ENCODE results near the gene EIPR1.
"Not testable (repeated sequence)": the region's sequence is repeated elsewhere in the genome, so short reads cannot be mapped to it uniquely, and the experiment has no call there.

EIPR1 gene

GRCh38 chr2:3189076-3189591 is 188.5 kb downstream of the EIPR1 start:
- Histone ChIP-seq H3K27me3 (ENCODE audit: control insufficient read depth, insufficient read depth, low read length) (no peaks in the 10 kb centered on the region), H3K9me3 (ENCODE audit: control insufficient read depth, low read length) (no peaks in the 10 kb centered on the region), H3K4me1 (ENCODE audit: control insufficient read depth, insufficient read depth, low read length) (no peaks in the 10 kb centered on the region), H3K9ac (ENCODE audit: low read length) (no peak overlapping the region), H3K4me3 (ENCODE audit: low read length) (no peak overlapping the region), H3K36me3 (ENCODE audit: control insufficient read depth, insufficient read depth, low read length) (no peaks in the 10 kb centered on the region)

GRCh38 chr2:3188405-3188946 is 189.1 kb downstream of the EIPR1 start:
- Histone ChIP-seq H3K4me3 (ENCODE audit: low read length) (no peak overlapping the region), H3K9ac (ENCODE audit: low read length) (no peak overlapping the region), H3K9me3 (ENCODE audit: control insufficient read depth, low read length) (no peaks in the 10 kb centered on the region), H3K27me3 (ENCODE audit: control insufficient read depth, insufficient read depth, low read length) (no peaks in the 10 kb centered on the region), H3K36me3 (ENCODE audit: control insufficient read depth, insufficient read depth, low read length) (no peaks in the 10 kb centered on the region), H3K4me1 (ENCODE audit: control insufficient read depth, insufficient read depth, low read length) (no peaks in the 10 kb centered on the region)

- Histone ChIP-seq H3K9ac (ENCODE audit: low read length) (no peak overlapping the region), H3K4me3 (ENCODE audit: low read length) (no peak overlapping the region), H3K4me1 (ENCODE audit: control insufficient read depth, insufficient read depth, low read length) (no peaks in the 10 kb centered on the region), H3K36me3 (ENCODE audit: control insufficient read depth, insufficient read depth, low read length) (no peaks in the 10 kb centered on the region), H3K9me3 (ENCODE audit: control insufficient read depth, low read length) (no peaks in the 10 kb centered on the region), H3K27me3 (ENCODE audit: control insufficient read depth, insufficient read depth, low read length) (no peaks in the 10 kb centered on the region)
Observed at GRCh38 chr2:3187467-3187866, 190.2 kb downstream of the EIPR1 start.

- no peaks in the 10 kb centered on the region for H3K27me3 ChIP-seq (ENCODE audit: control insufficient read depth, insufficient read depth, low read length)
- no peaks in the 10 kb centered on the region for H3K4me1 ChIP-seq (ENCODE audit: control insufficient read depth, insufficient read depth, low read length)
- H3K9ac ChIP-seq (ENCODE audit: low read length) = no peak overlapping the region
- H3K4me3 ChIP-seq (ENCODE audit: low read length) = no peak overlapping the region
- no peaks in the 10 kb centered on the region for H3K36me3 ChIP-seq (ENCODE audit: control insufficient read depth, insufficient read depth, low read length)
- no peaks in the 10 kb centered on the region for H3K9me3 ChIP-seq (ENCODE audit: control insufficient read depth, low read length)
Observed at GRCh38 chr2:3186766-3187165, 190.9 kb downstream of the EIPR1 start.

GRCh38 chr2:3185910-3186309 is 191.7 kb downstream of the EIPR1 start:
- Histone ChIP-seq H3K27me3 (ENCODE audit: control insufficient read depth, insufficient read depth, low read length) (no peaks in the 10 kb centered on the region), H3K9me3 (ENCODE audit: control insufficient read depth, low read length) (no peaks in the 10 kb centered on the region), H3K4me3 (ENCODE audit: low read length) (no peak overlapping the region), H3K9ac (ENCODE audit: low read length) (no peak overlapping the region), H3K4me1 (ENCODE audit: control insufficient read depth, insufficient read depth, low read length) (no peaks in the 10 kb centered on the region), H3K36me3 (ENCODE audit: control insufficient read depth, insufficient read depth, low read length) (no peaks in the 10 kb centered on the region)

- Histone ChIP-seq H3K27me3 (ENCODE audit: control insufficient read depth, insufficient read depth, low read length) (no peaks in the 10 kb centered on the region), H3K4me3 (ENCODE audit: low read length) (no peak overlapping the region), H3K9me3 (ENCODE audit: control insufficient read depth, low read length) (no peaks in the 10 kb centered on the region), H3K9ac (ENCODE audit: low read length) (no peak overlapping the region), H3K36me3 (ENCODE audit: control insufficient read depth, insufficient read depth, low read length) (no peaks in the 10 kb centered on the region), H3K4me1 (ENCODE audit: control insufficient read depth, insufficient read depth, low read length) (no peaks in the 10 kb centered on the region)
Observed at GRCh38 chr2:3185256-3185655, 192.4 kb downstream of the EIPR1 start.

- Histone ChIP-seq H3K27me3 (ENCODE audit: control insufficient read depth, insufficient read depth, low read length) (no peaks in the 10 kb centered on the region), H3K9me3 (ENCODE audit: control insufficient read depth, low read length) (no peaks in the 10 kb centered on the region), H3K9ac (ENCODE audit: low read length) (no peak overlapping the region), H3K36me3 (ENCODE audit: control insufficient read depth, insufficient read depth, low read length) (no peaks in the 10 kb centered on the region), H3K4me1 (ENCODE audit: control insufficient read depth, insufficient read depth, low read length) (no peaks in the 10 kb centered on the region), H3K4me3 (ENCODE audit: low read length) (no peak overlapping the region)
Observed at GRCh38 chr2:3184167-3184566, 193.5 kb downstream of the EIPR1 start.

GRCh38 chr2:3183766-3184165 is 193.9 kb downstream of the EIPR1 start:
- Histone ChIP-seq H3K9ac (ENCODE audit: low read length) (no peak overlapping the region), H3K27me3 (ENCODE audit: control insufficient read depth, insufficient read depth, low read length) (no peaks in the 10 kb centered on the region), H3K4me3 (ENCODE audit: low read length) (no peak overlapping the region), H3K9me3 (ENCODE audit: control insufficient read depth, low read length) (no peaks in the 10 kb centered on the region), H3K4me1 (ENCODE audit: control insufficient read depth, insufficient read depth, low read length) (no peaks in the 10 kb centered on the region), H3K36me3 (ENCODE audit: control insufficient read depth, insufficient read depth, low read length) (no peaks in the 10 kb centered on the region)

GRCh38 chr2:3182848-3183247 is 194.8 kb downstream of the EIPR1 start:
- Histone ChIP-seq H3K9ac (ENCODE audit: low read length) (no peak overlapping the region), H3K36me3 (ENCODE audit: control insufficient read depth, insufficient read depth, low read length) (no peaks in the 10 kb centered on the region), H3K4me1 (ENCODE audit: control insufficient read depth, insufficient read depth, low read length) (no peaks in the 10 kb centered on the region), H3K9me3 (ENCODE audit: control insufficient read depth, low read length) (no peaks in the 10 kb centered on the region), H3K4me3 (ENCODE audit: low read length) (no peak overlapping the region), H3K27me3 (ENCODE audit: control insufficient read depth, insufficient read depth, low read length) (no peaks in the 10 kb centered on the region)

GRCh38 chr2:3181416-3182010 is 196.1 kb downstream of the EIPR1 start:
- no peak overlapping the region for H3K4me3 ChIP-seq (ENCODE audit: low read length)
- H3K36me3 ChIP-seq (ENCODE audit: control insufficient read depth, insufficient read depth, low read length) = no peaks in the 10 kb centered on the region
- H3K9me3 ChIP-seq (ENCODE audit: control insufficient read depth, low read length) = no peaks in the 10 kb centered on the region
- H3K9ac ChIP-seq (ENCODE audit: low read length) = no peak overlapping the region
- no peaks in the 10 kb centered on the region for H3K4me1 ChIP-seq (ENCODE audit: control insufficient read depth, insufficient read depth, low read length)
- H3K27me3 ChIP-seq (ENCODE audit: control insufficient read depth, insufficient read depth, low read length) = no peaks in the 10 kb centered on the region

- H3K4me1 ChIP-seq (ENCODE audit: control insufficient read depth, insufficient read depth, low read length); H3K4me3 ChIP-seq (ENCODE audit: low read length); H3K27me3 ChIP-seq (ENCODE audit: control insufficient read depth, insufficient read depth, low read length); H3K9ac ChIP-seq (ENCODE audit: low read length); H3K36me3 ChIP-seq (ENCODE audit: control insufficient read depth, insufficient read depth, low read length); H3K9me3 ChIP-seq (ENCODE audit: control insufficient read depth, low read length): not testable (repeated sequence)
Observed at GRCh38 chr2:3180909-3181221, 196.8 kb downstream of the EIPR1 start.

GRCh38 chr2:3180082-3180908 is 197.3 kb downstream of the EIPR1 start:
- Histone ChIP-seq H3K4me3 (ENCODE audit: low read length) (no peak overlapping the region), H3K9ac (ENCODE audit: low read length) (no peak overlapping the region), H3K36me3 (ENCODE audit: control insufficient read depth, insufficient read depth, low read length) (no peaks in the 10 kb centered on the region), H3K9me3 (ENCODE audit: control insufficient read depth, low read length) (no peaks in the 10 kb centered on the region), H3K4me1 (ENCODE audit: control insufficient read depth, insufficient read depth, low read length) (no peaks in the 10 kb centered on the region), H3K27me3 (ENCODE audit: control insufficient read depth, insufficient read depth, low read length) (no peaks in the 10 kb centered on the region)

Measured in mucosa of stomach (tissue), 1 donor.